Calu3 (cell line): ENCODE data around the gene LSAMP. TPM values are rescaled to one million over a fixed set of nuclear protein-coding genes. Genes with fewer than 3 reads are reported as not detected.

Experiments
- BruUV-seq: library from RNA; stranded (reverse); fragments of 400-500 nt; replicated peaks from 2 replicates; lab custom pipeline; 2021; lab: Mats Ljungman, UMichigan
- CTCF ChIA-PET: fragments of 300-600 bp; sonication (Branson Sonifier 250); formaldehyde crosslinking; loops from one replicate; lab custom pipeline; 2022; ENCODE audit warnings: antibody characterized with exemption; lab: Charles Lee
- DNase-seq: peaks from one replicate; pipeline ENCODE4 v3.0.0; 2022
- H3K27ac Mint-ChIP-seq: one replicate; pipeline ENCODE4 v1.8.0; 2022; ENCODE audit warnings: mixed read lengths; ENCODE audit not compliant: unreplicated experiment
- H3K27me3 Mint-ChIP-seq: one replicate; pipeline ENCODE4 v1.8.0; 2022; ENCODE audit warnings: mixed read lengths; ENCODE audit not compliant: unreplicated experiment
- H3K36me3 Mint-ChIP-seq: one replicate; pipeline ENCODE4 v1.8.0; 2022; ENCODE audit warnings: mild to moderate bottlenecking, moderate library complexity, mixed read lengths; ENCODE audit not compliant: insufficient read depth, unreplicated experiment
- H3K4me1 Mint-ChIP-seq: one replicate; pipeline ENCODE4 v1.8.0; 2022; ENCODE audit warnings: mild to moderate bottlenecking, low read depth, mixed read lengths; ENCODE audit not compliant: unreplicated experiment
- H3K4me3 Mint-ChIP-seq: one replicate; pipeline ENCODE4 v1.8.0; 2022; ENCODE audit warnings: mild to moderate bottlenecking, low read depth, moderate library complexity, mixed read lengths; ENCODE audit not compliant: unreplicated experiment
- H3K9me3 Mint-ChIP-seq: one replicate; pipeline ENCODE4 v1.8.0; 2022; ENCODE audit warnings: low read depth, mixed read lengths; ENCODE audit not compliant: unreplicated experiment
- intact Hi-C: fragments of 100-400 bp; cut with micrococcal nuclease; formaldehyde crosslinking; loops from one replicate; pipeline ENCODE4 v1.10.0; 2022; ENCODE audit not compliant: unreplicated experiment
- total RNA-seq: library from RNA; stranded (reverse); gene quantifications from 2 replicates; pipeline ENCODE4 v1.2.3, GENCODE V29; 2022
- TF ChIP-seq, protein P1 (sequence below): fragments of 200-600 bp; IDR thresholded peaks from one replicate; pipeline ENCODE4 v1.8.0; 2022; ENCODE audit warnings: antibody characterized with exemption; ENCODE audit not compliant: unreplicated experiment

LSAMP gene
- total RNA-seq, 1 experiment from 2014 or later = 0.90 TPM

DNA sequence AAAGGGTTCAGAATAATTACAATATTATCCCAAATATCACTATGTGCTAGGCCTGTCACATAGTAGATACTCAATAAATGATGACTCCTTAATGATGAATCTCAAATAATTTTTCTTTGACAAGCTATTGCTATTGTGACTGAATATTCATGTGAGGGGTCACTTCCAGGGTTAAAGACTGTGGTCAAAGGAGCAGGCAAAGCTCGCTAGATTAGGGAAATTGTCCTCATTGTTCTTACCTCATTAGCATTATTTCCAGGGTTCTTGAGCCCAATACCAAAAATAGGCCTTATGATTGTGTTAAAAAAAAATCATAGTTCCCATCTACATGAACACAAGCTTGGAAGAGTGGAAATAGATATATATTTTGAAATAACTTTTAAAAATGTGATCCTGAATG is 569.8 kb downstream of the LSAMP start:
- intact Hi-C loops = no loop called here
- BruUV-seq = no TSS peak
- Mint-ChIP-seq H3K27me3 (no peaks in the 10 kb centered on the region), H3K9me3 (no peaks in the 10 kb centered on the region), H3K4me3 (no peak overlapping the region), H3K36me3 (no peaks in the 10 kb centered on the region), H3K4me1 (peaks cover 10% of the 10 kb centered on the region), H3K27ac (no peak overlapping the region)
- TF ChIP-seq, protein P1, sequence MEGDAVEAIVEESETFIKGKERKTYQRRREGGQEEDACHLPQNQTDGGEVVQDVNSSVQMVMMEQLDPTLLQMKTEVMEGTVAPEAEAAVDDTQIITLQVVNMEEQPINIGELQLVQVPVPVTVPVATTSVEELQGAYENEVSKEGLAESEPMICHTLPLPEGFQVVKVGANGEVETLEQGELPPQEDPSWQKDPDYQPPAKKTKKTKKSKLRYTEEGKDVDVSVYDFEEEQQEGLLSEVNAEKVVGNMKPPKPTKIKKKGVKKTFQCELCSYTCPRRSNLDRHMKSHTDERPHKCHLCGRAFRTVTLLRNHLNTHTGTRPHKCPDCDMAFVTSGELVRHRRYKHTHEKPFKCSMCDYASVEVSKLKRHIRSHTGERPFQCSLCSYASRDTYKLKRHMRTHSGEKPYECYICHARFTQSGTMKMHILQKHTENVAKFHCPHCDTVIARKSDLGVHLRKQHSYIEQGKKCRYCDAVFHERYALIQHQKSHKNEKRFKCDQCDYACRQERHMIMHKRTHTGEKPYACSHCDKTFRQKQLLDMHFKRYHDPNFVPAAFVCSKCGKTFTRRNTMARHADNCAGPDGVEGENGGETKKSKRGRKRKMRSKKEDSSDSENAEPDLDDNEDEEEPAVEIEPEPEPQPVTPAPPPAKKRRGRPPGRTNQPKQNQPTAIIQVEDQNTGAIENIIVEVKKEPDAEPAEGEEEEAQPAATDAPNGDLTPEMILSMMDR = no peak
- no peak for DNase-seq
- CTCF ChIA-PET = interaction anchor here (1.1 kb wide), 1 partner anchor 20 kb away, joined by 3 read pairs; no protein-coding TSS in a partner anchor

DNA sequence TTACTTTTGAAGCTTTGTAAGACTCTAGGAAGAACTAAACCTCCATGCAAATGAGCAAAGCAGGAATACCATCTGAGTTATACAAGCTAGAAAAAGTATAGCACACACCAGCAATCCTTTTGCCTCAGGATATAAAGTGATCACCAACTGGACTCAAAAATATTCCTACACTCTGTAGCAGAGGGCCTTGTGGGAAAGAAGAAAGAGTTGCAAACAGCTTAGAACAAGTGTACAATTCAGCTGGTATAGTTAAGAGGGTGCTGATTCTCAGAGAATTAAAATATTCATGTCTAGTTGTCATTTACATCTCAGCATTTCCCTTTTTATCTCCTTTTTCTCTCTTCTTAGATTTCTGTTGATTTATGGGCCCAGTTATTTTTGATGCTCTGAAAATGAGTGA is 573.6 kb downstream of the LSAMP start:
- Mint-ChIP-seq H3K4me1 (peaks cover 7% of the 10 kb centered on the region), H3K27me3 (no peaks in the 10 kb centered on the region), H3K27ac (no peak overlapping the region), H3K36me3 (no peaks in the 10 kb centered on the region), H3K9me3 (no peaks in the 10 kb centered on the region), H3K4me3 (no peak overlapping the region)
- TF ChIP-seq, protein P1 = no peak
- BruUV-seq = no TSS peak
- intact Hi-C loops = no loop called here
- no peak for DNase-seq
- CTCF ChIA-PET = no interaction called here

DNA sequence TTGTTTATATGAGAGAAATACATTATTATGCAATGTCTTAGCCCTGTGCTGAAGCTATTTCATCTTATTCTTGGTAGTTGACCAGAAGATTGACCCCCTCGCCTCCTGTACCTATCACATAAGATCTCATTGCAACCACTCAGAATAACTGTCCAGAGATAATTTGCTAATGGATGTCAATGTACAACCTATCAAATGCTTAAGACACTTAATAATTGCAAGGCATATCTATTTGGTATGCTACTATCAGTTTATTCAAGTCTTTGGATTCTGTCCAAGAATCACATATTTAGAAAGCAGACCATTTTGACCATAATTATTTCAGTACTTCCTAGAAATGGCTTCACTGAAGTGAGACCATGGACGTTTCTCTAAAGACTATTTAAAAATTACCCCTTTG is 580.4 kb downstream of the LSAMP start:
- Mint-ChIP-seq H3K27me3 (no peaks in the 10 kb centered on the region), H3K4me1 (no peaks in the 10 kb centered on the region), H3K27ac (no peak overlapping the region), H3K9me3 (no peaks in the 10 kb centered on the region), H3K4me3 (no peak overlapping the region), H3K36me3 (no peaks in the 10 kb centered on the region)
- no TSS peak for BruUV-seq
- TF ChIP-seq, protein P1 = no peak
- CTCF ChIA-PET = no interaction called here
- intact Hi-C loops = no loop called here
- DNase-seq = no peak

DNA sequence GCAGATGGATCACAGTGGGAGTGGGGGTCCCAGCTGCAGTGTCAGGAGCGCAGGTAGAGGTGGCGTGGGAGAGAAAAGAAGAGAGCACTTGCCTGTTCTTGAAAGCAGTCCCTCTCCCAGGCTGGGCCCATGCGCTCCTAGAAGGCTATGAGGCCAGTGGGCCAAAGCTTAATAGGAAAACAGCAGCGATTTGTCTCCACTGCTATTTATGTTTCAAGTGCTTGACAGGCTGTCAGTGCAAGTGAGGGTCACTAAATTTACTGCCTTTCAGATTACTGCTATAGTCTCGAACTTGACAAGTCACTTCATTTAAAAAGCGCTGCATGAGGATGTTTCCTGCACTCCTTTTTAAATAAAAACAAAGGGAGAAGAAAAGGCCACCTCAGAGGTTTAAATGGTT is 582.4 kb downstream of the LSAMP start:
- Mint-ChIP-seq H3K27me3 (no peaks in the 10 kb centered on the region), H3K4me3 (no peak overlapping the region), H3K9me3 (no peaks in the 10 kb centered on the region), H3K27ac (no peak overlapping the region), H3K4me1 (no peaks in the 10 kb centered on the region), H3K36me3 (no peaks in the 10 kb centered on the region)
- CTCF ChIA-PET = no interaction called here
- intact Hi-C loops = no loop called here
- DNase-seq = no peak
- TF ChIP-seq, protein P1 = no peak
- BruUV-seq = no TSS peak
